Gastroesophageal sphincter (tissue), 3 donors: ENCODE results near the gene SLC7A8.

Experiments
- CTCF ChIP-seq, 4 experiments: fragments of 200-600 bp in 2 of 4; fragments of 450-650 bp in 2 of 4; sonication (generic) in 1 of 4; IDR thresholded peaks; one replicate each; pipeline ENCODE4 v1.5.1; 2017 to 2019; ENCODE audit warnings: antibody characterized with exemption in 4 of 4, mild to moderate bottlenecking in 2 of 4, moderate library complexity in 2 of 4
- EP300 ChIP-seq: sonication (generic); formaldehyde crosslinking; IDR thresholded peaks from one replicate; pipeline ENCODE4 v1.6.1; 2017; ENCODE audit warnings: antibody characterized with exemption, mild to moderate bottlenecking
- POLR2AphosphoS5 ChIP-seq: sonication (generic); formaldehyde crosslinking; IDR thresholded peaks from one replicate; pipeline ENCODE4 v1.6.1; 2017; ENCODE audit warnings: antibody characterized with exemption

- TF ChIP-seq POLR2AphosphoS5 (peak; percentile 22), EP300 (no peak), CTCF (IDR thresholded peaks at IDR 0.05) (no peak)
These were observed 60.0 kb downstream of the SLC7A8 start for GRCh38 chr14:23123419-23123818.
